Tibial nerve (tissue), 4 donors: ENCODE results near the gene SLC39A11. TPM values are rescaled to one million over a fixed set of nuclear protein-coding genes. Genes with fewer than 3 reads are reported as not detected.
A peak's percentile ranks its signal among the peaks of the same experiment; 100 is the strongest.
"Not testable (repeated sequence)": the region's sequence is repeated elsewhere in the genome, so short reads cannot be mapped to it uniquely, and the experiment has no call there.

Source experiments
- DNase-seq, 2 donors: peaks; one replicate each; pipeline ENCODE4 v3.0.0-alpha.2; 2019; ENCODE audit warnings: low spot score in 2 of 2
- H3K27ac ChIP-seq, 4 donors: fragments of 200-600 bp; sonication (generic) in 3 of 4; one replicate each; pipeline ENCODE4 v1.5.1; 2017 to 2019; ENCODE audit warnings: mild to moderate bottlenecking in 1 of 4
- H3K27me3 ChIP-seq, 2 donors: fragments of 200-600 bp; sonication (generic) in 1 of 2; one replicate each; pipeline versions ENCODE4 v1.5.1 to v1.6.0; 2017 to 2019
- H3K36me3 ChIP-seq, 3 donors: fragments of 200-600 bp; sonication (generic); one replicate each; pipeline ENCODE4 v1.5.1; 2018 to 2019
- H3K4me1 ChIP-seq, 4 donors: fragments of 200-600 bp; sonication (generic) in 3 of 4; one replicate each; pipeline ENCODE4 v1.5.1; 2017 to 2019
- H3K4me3 ChIP-seq, 4 donors: fragments of 200-600 bp; sonication (generic) in 3 of 4; one replicate each; pipeline ENCODE4 v1.5.1; 2017 to 2019; ENCODE audit warnings: mild to moderate bottlenecking in 1 of 4, moderate library complexity in 1 of 4
- H3K9me3 ChIP-seq, 4 donors: fragments of 200-600 bp; sonication (generic) in 3 of 4; one replicate each; pipeline ENCODE4 v1.5.1; 2017 to 2019
- EP300 ChIP-seq, 2 donors: sonication (generic); formaldehyde crosslinking; IDR thresholded peaks; one replicate each; pipeline ENCODE4 v1.6.1; 2017; ENCODE audit warnings: antibody characterized with exemption in 2 of 2, mild to moderate bottlenecking in 1 of 2
- POLR2A ChIP-seq, 2 donors: fragments of 450-650 bp; IDR thresholded peaks; one replicate each; pipeline ENCODE4 v1.6.1; 2017; ENCODE audit warnings: antibody characterized with exemption in 2 of 2, mild to moderate bottlenecking in 2 of 2, moderate library complexity in 2 of 2
- WGBS, 2 donors: methylation state at CpG; one replicate each; pipeline ENCODE4 v1.1.5; 2018; 5-methylcytosine and 5-hydroxymethylcytosine counted together
- total RNA-seq, 4 donors: library from RNA; depleted of rRNA; stranded (reverse); fragments of >200 nt; gene quantifications; one replicate each; pipeline ENCODE4 v1.1.0, GENCODE V29; 2016
- TF ChIP-seq, protein P1 (sequence below), 5 experiments: fragments of 200-600 bp in 3 of 5; fragments of 450-650 bp in 2 of 5; sonication (generic) in 3 of 5; IDR thresholded peaks; one replicate each; pipeline ENCODE4 v1.5.1; 2016 to 2019; ENCODE audit warnings: antibody characterized with exemption in 5 of 5, mild to moderate bottlenecking in 3 of 5, moderate library complexity in 2 of 5

SLC39A11 gene
- total RNA-seq, 4 donors from 2014 or later = 19.9 to 48.4 (median 37.5) TPM

DNA sequence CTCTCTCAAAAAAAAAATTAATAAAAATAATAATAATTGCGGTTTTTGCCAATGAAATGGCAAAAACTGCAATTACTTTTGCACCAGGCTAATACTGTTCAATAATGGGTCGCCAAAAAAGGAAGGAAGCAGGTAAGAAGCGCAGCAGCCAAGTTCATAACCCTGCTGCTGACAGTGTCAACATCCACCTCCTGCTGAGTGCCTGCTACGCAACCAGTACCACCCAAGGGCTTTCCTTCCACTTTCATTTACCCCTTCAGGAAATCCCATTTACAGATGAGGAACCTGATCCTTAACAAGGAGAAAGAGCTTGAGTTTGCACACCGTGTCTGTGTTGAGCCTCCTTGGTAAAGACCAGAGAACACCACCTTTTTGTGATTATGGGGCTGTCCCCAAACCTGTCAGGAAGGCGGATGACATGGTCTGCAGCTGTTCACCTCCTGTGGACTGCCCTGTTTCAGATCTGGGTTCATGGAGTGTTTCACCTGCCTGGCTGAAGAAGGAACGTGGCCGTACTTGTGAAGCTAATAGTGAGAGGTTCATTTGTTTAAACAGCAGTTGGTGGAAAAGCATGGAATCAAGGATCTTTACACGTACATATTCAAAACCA lies 378.0 kb downstream of the SLC39A11 start:
- Histone ChIP-seq H3K36me3 (no peaks in the 10 kb centered on the region), H3K4me1 (peaks cover 0 to 25% (median 5%) of the 10 kb centered on the region in 4 donors), H3K4me3 (no peak overlapping the region), H3K9me3 (peaks cover 0 to 17% (median 4%) of the 10 kb centered on the region in 4 donors), H3K27ac (peak overlapping the region in 2 of 4 donors; percentile 53 to 93), H3K27me3 (no peaks in the 10 kb centered on the region)
- TF ChIP-seq, protein P1, sequence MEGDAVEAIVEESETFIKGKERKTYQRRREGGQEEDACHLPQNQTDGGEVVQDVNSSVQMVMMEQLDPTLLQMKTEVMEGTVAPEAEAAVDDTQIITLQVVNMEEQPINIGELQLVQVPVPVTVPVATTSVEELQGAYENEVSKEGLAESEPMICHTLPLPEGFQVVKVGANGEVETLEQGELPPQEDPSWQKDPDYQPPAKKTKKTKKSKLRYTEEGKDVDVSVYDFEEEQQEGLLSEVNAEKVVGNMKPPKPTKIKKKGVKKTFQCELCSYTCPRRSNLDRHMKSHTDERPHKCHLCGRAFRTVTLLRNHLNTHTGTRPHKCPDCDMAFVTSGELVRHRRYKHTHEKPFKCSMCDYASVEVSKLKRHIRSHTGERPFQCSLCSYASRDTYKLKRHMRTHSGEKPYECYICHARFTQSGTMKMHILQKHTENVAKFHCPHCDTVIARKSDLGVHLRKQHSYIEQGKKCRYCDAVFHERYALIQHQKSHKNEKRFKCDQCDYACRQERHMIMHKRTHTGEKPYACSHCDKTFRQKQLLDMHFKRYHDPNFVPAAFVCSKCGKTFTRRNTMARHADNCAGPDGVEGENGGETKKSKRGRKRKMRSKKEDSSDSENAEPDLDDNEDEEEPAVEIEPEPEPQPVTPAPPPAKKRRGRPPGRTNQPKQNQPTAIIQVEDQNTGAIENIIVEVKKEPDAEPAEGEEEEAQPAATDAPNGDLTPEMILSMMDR (IDR thresholded peaks at IDR 0.05) = no peak
- no peak for TF ChIP-seq POLR2A (IDR thresholded peaks at IDR 0.05)
- no peak for TF ChIP-seq EP300 (IDR thresholded peaks at IDR 0.05)
- DNase-seq = no peak
- WGBS, 2 donors = 81 to 88% methylated on average over 9 of the region's 9 CpGs

DNA sequence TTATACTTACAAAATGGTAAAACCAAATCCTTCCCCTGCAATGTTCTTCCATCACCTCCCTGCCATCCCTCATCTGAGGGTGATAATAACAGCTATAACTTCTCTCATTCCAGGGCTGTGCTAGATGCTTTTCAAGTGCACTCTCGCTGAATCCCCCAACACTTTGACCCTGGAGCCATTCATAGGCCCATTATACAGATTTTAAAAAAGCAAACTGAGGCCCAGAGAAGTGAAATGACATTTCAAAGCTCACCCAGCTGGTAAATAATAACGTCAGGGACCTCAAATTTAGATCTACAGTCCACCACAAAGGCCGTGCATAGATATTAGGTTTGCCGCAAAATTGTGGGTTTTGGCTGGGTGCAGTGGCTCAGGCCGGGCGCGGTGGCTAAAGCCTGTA lies 378.8 kb downstream of the SLC39A11 start:
- 97 to 98% methylated on average over 7 of the region's 7 CpGs for WGBS, 2 donors
- no peak for DNase-seq
- peaks cover 0 to 17% (median 4%) of the 10 kb centered on the region in 4 donors for H3K9me3 ChIP-seq
- no peak overlapping the region for H3K4me3 ChIP-seq
- no peaks in the 10 kb centered on the region for H3K27me3 ChIP-seq
- no peak overlapping the region for H3K27ac ChIP-seq
- TF ChIP-seq, protein P1 (IDR thresholded peaks at IDR 0.05) = no peak
- no peak for TF ChIP-seq POLR2A (IDR thresholded peaks at IDR 0.05)
- no peak for TF ChIP-seq EP300 (IDR thresholded peaks at IDR 0.05)
- H3K4me1 ChIP-seq = peaks cover 0 to 20% (median 5%) of the 10 kb centered on the region in 4 donors
- no peaks in the 10 kb centered on the region for H3K36me3 ChIP-seq

DNA sequence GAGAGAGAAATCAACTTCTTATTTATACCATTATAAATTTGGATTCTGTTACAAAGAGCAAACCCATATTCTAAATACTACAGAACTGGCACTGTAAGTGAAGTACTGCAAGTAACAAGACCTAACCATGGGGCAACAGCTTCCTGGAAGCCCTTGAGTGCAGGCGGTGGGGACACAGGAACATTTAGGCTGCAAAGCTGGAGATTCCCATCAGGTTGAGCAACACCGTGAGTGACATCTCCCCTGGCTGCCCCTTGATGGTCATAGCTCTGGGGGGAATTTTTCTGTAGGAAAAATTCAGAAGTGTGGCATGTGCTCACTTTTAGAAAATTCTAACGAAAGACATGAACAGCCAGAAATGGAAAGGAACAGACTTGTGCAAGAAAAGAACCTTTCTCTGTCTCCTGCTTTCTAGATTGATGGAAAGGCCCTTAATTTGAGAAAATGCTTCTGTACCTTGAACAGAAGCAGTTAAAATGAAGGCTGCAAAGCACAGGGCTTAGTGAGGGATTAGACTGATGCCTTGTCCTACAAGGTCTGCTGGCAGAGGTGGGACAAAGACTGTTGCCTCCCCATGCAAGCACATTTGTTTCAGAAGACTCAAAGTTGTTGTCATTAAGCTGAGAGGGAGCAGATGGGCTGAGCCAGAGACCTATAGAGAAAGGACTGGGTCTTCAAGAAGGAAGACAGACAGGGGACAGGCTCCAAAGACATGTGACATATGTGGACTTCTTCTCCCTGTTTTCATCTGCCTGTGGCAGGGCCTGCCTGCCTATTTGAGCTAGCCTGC lies 380.8 kb downstream of the SLC39A11 start:
- 94 to 95% methylated on average over 3 of the region's 3 CpGs for WGBS, 2 donors

DNA sequence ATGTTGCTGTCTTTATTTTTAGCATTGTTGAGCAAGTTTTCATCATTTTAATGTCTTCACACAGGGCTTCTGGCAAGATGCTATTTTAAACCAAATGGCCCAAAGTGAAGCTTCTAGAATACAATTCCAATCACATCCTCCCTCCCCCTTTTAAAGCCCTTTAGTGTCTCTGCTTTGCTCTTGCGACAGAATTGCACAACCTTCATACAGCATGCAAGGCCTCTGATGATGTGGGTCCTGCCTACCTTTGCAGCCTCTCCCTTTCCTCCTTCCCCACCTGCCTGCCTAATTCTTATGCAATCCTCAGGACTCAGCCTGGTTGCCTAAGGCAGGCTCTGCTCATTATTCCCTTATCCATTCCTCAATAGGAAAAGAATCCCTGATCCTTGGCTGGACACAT lies 381.7 kb downstream of the SLC39A11 start:
- Histone ChIP-seq H3K9me3 (peaks cover 0 to 26% (median 4%) of the 10 kb centered on the region in 4 donors), H3K4me1 (peaks cover 0 to 5% (median 0%) of the 10 kb centered on the region in 4 donors), H3K27ac (no peak overlapping the region), H3K27me3 (no peaks in the 10 kb centered on the region), H3K4me3 (no peak overlapping the region), H3K36me3 (no peaks in the 10 kb centered on the region)
- no peak for DNase-seq
- TF ChIP-seq EP300 (IDR thresholded peaks at IDR 0.05) (no peak), POLR2A (IDR thresholded peaks at IDR 0.05) (no peak)
- TF ChIP-seq, protein P1 (IDR thresholded peaks at IDR 0.05) = no peak
- WGBS, 2 donors = 84 to 93% methylated on average over 1 of the region's 1 CpG

More for the DNA sequence above, 380.8 kb downstream of the SLC39A11 start:
- no peaks in the 10 kb centered on the region for H3K27me3 ChIP-seq
- H3K36me3 ChIP-seq = no peaks in the 10 kb centered on the region
- no peak overlapping the region for H3K4me3 ChIP-seq
- peaks cover 0 to 26% (median 4%) of the 10 kb centered on the region in 4 donors for H3K9me3 ChIP-seq
- no peak overlapping the region for H3K27ac ChIP-seq
- TF ChIP-seq, protein P1 (IDR thresholded peaks at IDR 0.05) = no peak
- TF ChIP-seq POLR2A (IDR thresholded peaks at IDR 0.05) (no peak), EP300 (IDR thresholded peaks at IDR 0.05) (no peak)
- DNase-seq = no peak
- peaks cover 0 to 11% (median 2%) of the 10 kb centered on the region in 4 donors for H3K4me1 ChIP-seq

DNA sequence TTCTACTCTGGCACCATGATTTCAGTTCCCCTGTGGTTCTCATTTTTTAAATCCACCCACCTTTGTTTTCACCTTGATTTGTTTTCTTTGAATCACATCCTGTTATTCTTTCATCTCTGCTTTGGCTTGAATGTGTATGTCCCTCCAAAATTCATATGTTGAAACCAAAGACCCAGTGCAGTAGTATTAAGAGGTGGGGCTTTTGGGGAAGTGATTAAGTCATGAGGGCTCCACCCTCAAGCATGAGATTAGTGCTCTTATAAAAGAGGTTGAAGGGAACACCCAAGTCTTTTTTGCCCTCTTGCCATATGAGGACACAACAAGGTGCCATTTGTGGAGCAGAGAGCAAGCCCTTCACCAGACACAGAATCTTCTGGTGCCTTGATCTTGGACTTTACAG lies 382.3 kb downstream of the SLC39A11 start:
- TF ChIP-seq EP300 (IDR thresholded peaks at IDR 0.05) = no peak
- TF ChIP-seq, protein P1 (IDR thresholded peaks at IDR 0.05) = no peak
- TF ChIP-seq POLR2A (IDR thresholded peaks at IDR 0.05) = no peak
- H3K9me3 ChIP-seq = peaks cover 0 to 26% (median 4%) of the 10 kb centered on the region in 4 donors
- H3K27me3 ChIP-seq = no peaks in the 10 kb centered on the region
- no peak for DNase-seq
- H3K4me1 ChIP-seq = no peaks in the 10 kb centered on the region
- no peak overlapping the region for H3K4me3 ChIP-seq
- no peaks in the 10 kb centered on the region for H3K36me3 ChIP-seq
- H3K27ac ChIP-seq = no peak overlapping the region

DNA sequence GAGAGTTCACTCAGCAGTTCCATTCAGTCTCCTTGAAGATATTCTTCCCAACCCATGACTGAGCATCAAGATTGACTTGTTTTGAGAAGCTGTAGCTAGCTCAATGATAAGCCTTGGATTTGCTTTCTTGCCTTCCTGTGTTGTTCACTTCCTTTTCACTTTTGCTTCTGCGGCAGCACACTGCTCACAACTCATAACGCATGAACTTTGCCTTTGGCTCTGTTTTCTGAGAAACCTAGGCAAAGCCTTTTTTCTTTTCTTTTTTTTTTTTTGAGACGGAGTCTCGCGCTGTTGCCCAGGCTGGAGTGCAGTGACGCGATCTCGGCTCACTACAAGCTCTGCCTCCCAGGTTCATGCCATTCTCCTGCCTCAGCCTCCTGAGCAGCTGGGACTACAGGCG lies 383.8 kb downstream of the SLC39A11 start:
- 95 to 96% methylated on average over 9 of the region's 9 CpGs for WGBS, 2 donors
- peaks cover 0 to 26% (median 4%) of the 10 kb centered on the region in 4 donors for H3K9me3 ChIP-seq

More for the DNA sequence above, 383.8 kb downstream of the SLC39A11 start:
- H3K36me3 ChIP-seq, DNase-seq, H3K27me3 ChIP-seq, H3K27ac ChIP-seq, H3K4me3 ChIP-seq, H3K4me1 ChIP-seq: not testable (repeated sequence)
